NCI-H128 (cell line): ENCODE measurements around the gene ADORA1.

Experiments used
- DNase-seq: peaks from one replicate; lab custom pipeline; 2025; ENCODE audit not compliant: unreplicated experiment; lab: John Stamatoyannopoulos, UW

Gene ADORA1

GRCh38 chr1:203153989-203154821 lies 26.7 kb downstream of the ADORA1 start:
- DNase-seq = no peak

- DNase-seq = no peak
Measured at GRCh38 chr1:203156280-203156679, 28.8 kb downstream of the ADORA1 start.

- no peak for DNase-seq
Measured at GRCh38 chr1:203158423-203158822, 30.9 kb downstream of the ADORA1 start.

- peak; percentile 79 for DNase-seq
Measured at GRCh38 chr1:203158960-203159665, 31.6 kb downstream of the ADORA1 start.

- DNase-seq = no peak
Measured at GRCh38 chr1:203159844-203160243, 32.3 kb downstream of the ADORA1 start.

- DNase-seq = no peak
Measured at GRCh38 chr1:203161175-203161574, 33.6 kb downstream of the ADORA1 start.

GRCh38 chr1:203161703-203162102 lies 34.2 kb downstream of the ADORA1 start:
- no peak for DNase-seq

GRCh38 chr1:203162403-203162802 lies 34.9 kb downstream of the ADORA1 start:
- no peak for DNase-seq

GRCh38 chr1:203163891-203164635 lies 36.5 kb downstream of the ADORA1 start:
- no peak for DNase-seq

GRCh38 chr1:203165101-203165799 lies 37.7 kb downstream of the ADORA1 start:
- DNase-seq = no peak

- no peak for DNase-seq
Measured at GRCh38 chr1:203165800-203166161, 38.3 kb downstream of the ADORA1 start.

GRCh38 chr1:203166192-203166940 lies 38.8 kb downstream of the ADORA1 start:
- no peak for DNase-seq

- no peak for DNase-seq
Measured at GRCh38 chr1:203167026-203167912, 39.7 kb downstream of the ADORA1 start.

GRCh38 chr1:203167913-203168200 lies 40.3 kb downstream of the ADORA1 start:
- DNase-seq = no peak

- no peak for DNase-seq
Measured at GRCh38 chr1:203168256-203168786, 40.8 kb downstream of the ADORA1 start.

- DNase-seq = no peak
Measured at GRCh38 chr1:203168991-203169390, 41.5 kb downstream of the ADORA1 start.

GRCh38 chr1:203169770-203170520 lies 42.4 kb downstream of the ADORA1 start:
- no peak for DNase-seq

GRCh38 chr1:203170625-203171330 lies 43.3 kb downstream of the ADORA1 start:
- DNase-seq = no peak
